Measurements from ENCODE around the gene TEKT1.
A peak's percentile ranks its signal among the peaks of the same experiment; 100 is the strongest.
"Not testable (repeated sequence)": the region's sequence is repeated elsewhere in the genome, so short reads cannot be mapped to it uniquely, and the experiment has no call there.

TEKT1 gene

GRCh38 chr17:6812295-6812694, 19.2 kb downstream of the TEKT1 start:
- no peak for DNase-seq

GRCh38 chr17:6811510-6811909, 20.0 kb downstream of the TEKT1 start:
- DNase-seq: no peak

GRCh38 chr17:6800422-6801027, 31.0 kb downstream of the TEKT1 start:
- peak; percentile 17 for DNase-seq

GRCh38 chr17:6799738-6800137, 31.8 kb downstream of the TEKT1 start:
- DNase-seq: no peak

- no peak for DNase-seq
These were observed 33.7 kb downstream of the TEKT1 start for GRCh38 chr17:6797718-6798351.

- DNase-seq: no peak
These were observed 34.5 kb downstream of the TEKT1 start for GRCh38 chr17:6796887-6797490.

GRCh38 chr17:6796017-6796886, 35.3 kb downstream of the TEKT1 start:
- DNase-seq: no peak

- DNase-seq: no peak
These were observed 37.6 kb downstream of the TEKT1 start for GRCh38 chr17:6793748-6794493.

- DNase-seq: no peak
These were observed 42.4 kb downstream of the TEKT1 start for GRCh38 chr17:6789146-6789545.

GRCh38 chr17:6787081-6787693, 44.3 kb downstream of the TEKT1 start:
- DNase-seq: no peak

- DNase-seq: no peak
These were observed 44.9 kb downstream of the TEKT1 start for GRCh38 chr17:6786618-6787017.

GRCh38 chr17:6782244-6782643, 49.3 kb downstream of the TEKT1 start:
- DNase-seq: no peak

- no peak for DNase-seq
These were observed 50.6 kb downstream of the TEKT1 start for GRCh38 chr17:6780886-6781285.

- no peak for DNase-seq
These were observed 51.5 kb downstream of the TEKT1 start for GRCh38 chr17:6780001-6780400.

- no peak for DNase-seq
These were observed 52.1 kb downstream of the TEKT1 start for GRCh38 chr17:6779411-6779810.

- DNase-seq: no peak
These were observed 55.6 kb downstream of the TEKT1 start, which contains the start of gene FBXO39 for GRCh38 chr17:6775871-6776405. FBXO39 (plus strand) TSS chr17:6776215; CDS start chr17:6779869, 3,654 bp downstream.

GRCh38 chr17:6774906-6775305, 56.6 kb downstream of the TEKT1 start:
- DNase-seq: not testable (repeated sequence)

GRCh38 chr17:6772016-6772415, 59.5 kb downstream of the TEKT1 start:
- DNase-seq: no peak

GRCh38 chr17:6768447-6768846, 63.1 kb downstream of the TEKT1 start:
- DNase-seq: no peak

- DNase-seq: no peak
These were observed 69.8 kb downstream of the TEKT1 start for GRCh38 chr17:6761779-6762178.

- no peak for DNase-seq
These were observed 73.8 kb downstream of the TEKT1 start for GRCh38 chr17:6757747-6758146.
